Cardiac muscle cell (in vitro differentiated cells and primary cell): Measurements from ENCODE around the gene COMMD3. TPM values are rescaled to one million over a fixed set of nuclear protein-coding genes. Genes with fewer than 3 reads are reported as not detected.

Experiments
- DNase-seq, 2 donors: peaks; one replicate each; pipeline versions ENCODE4 v3.0.0 to v3.0.0-alpha.2; 2010 to 2017; ENCODE audit warnings: low read depth in 1 of 2, low spot score in 1 of 2
- H3K27ac ChIP-seq: fragments of 200-600 bp; sonication (generic); 2 replicates; pipeline ENCODE4 v1.5.1; 2016
- H3K27me3 ChIP-seq: fragments of 200-600 bp; sonication (generic); 2 replicates; pipeline ENCODE4 v1.6.0; 2016; ENCODE audit warnings: control low read depth
- H3K36me3 ChIP-seq: fragments of 200-600 bp; sonication (generic); 2 replicates; pipeline ENCODE4 v1.5.1; 2016; ENCODE audit warnings: control low read depth
- H3K4me1 ChIP-seq: fragments of 200-600 bp; sonication (generic); 2 replicates; pipeline ENCODE4 v1.8.1; 2017; ENCODE audit warnings: low read depth, mild to moderate bottlenecking, mixed run types
- H3K4me3 ChIP-seq: fragments of 200-600 bp; sonication (generic); 2 replicates; pipeline ENCODE4 v1.5.1; 2016; ENCODE audit warnings: mild to moderate bottlenecking
- H3K9me3 ChIP-seq: fragments of 200-600 bp; sonication (generic); 2 replicates; pipeline ENCODE4 v1.5.1; 2017; ENCODE audit warnings: low read depth, mild to moderate bottlenecking, control low read depth
- CTCF ChIP-seq: IDR thresholded peaks from 2 replicates; pipeline ENCODE4 v1.5.1; 2012; ENCODE audit warnings: low read depth, mild to moderate bottlenecking, low read length
- polyA plus RNA-seq: library from polyadenylated mRNA; unstranded; fragments of >200 nt; fragmentation: Nextera tagmentation; extraction: Ambion mirVana; gene quantifications from 2 replicates; pipeline ENCODE4 v1.2.1, GENCODE V29; 2016
- total RNA-seq: library from RNA; depleted of rRNA; stranded (reverse); fragments of >200 nt; gene quantifications from 2 replicates; pipeline ENCODE4 v1.2.3, GENCODE V29; 2016

The COMMD3 gene
- total and polyA plus RNA-seq, 2 experiments from 2014 or later: 54.3 to 132 TPM

GRCh38 chr10:22315455-22316285 is 518 bp upstream of the COMMD3 start:
- no peaks in the 10 kb centered on the region for H3K36me3 ChIP-seq
- peaks cover 7% of the 10 kb centered on the region for H3K4me1 ChIP-seq
- no peak for TF ChIP-seq CTCF
- peak overlapping the region; percentile 54 for H3K4me3 ChIP-seq
- DNase-seq: no peak
- H3K27ac ChIP-seq: peak overlapping the region; percentile 74
- H3K27me3 ChIP-seq: peaks cover 81% of the 10 kb centered on the region
- no peaks in the 10 kb centered on the region for H3K9me3 ChIP-seq

- TF ChIP-seq CTCF: no peak
- H3K4me1 ChIP-seq: peaks cover 7% of the 10 kb centered on the region
- no peaks in the 10 kb centered on the region for H3K9me3 ChIP-seq
- peaks cover 70% of the 10 kb centered on the region for H3K27me3 ChIP-seq
- no peaks in the 10 kb centered on the region for H3K36me3 ChIP-seq
- no peak overlapping the region for H3K27ac ChIP-seq
- peak overlapping the region; percentile 54 for H3K4me3 ChIP-seq
- DNase-seq: no peak
Measured at GRCh38 chr10:22317076-22317370, 835 bp downstream of the COMMD3 start.

- Histone ChIP-seq H3K4me1 (peaks cover 11% of the 10 kb centered on the region), H3K27me3 (peaks cover 72% of the 10 kb centered on the region), H3K27ac (no peak overlapping the region), H3K36me3 (no peaks in the 10 kb centered on the region), H3K9me3 (no peaks in the 10 kb centered on the region), H3K4me3 (no peak overlapping the region)
- no peak for TF ChIP-seq CTCF
- DNase-seq: no peak
Measured at GRCh38 chr10:22317771-22318565, 1.8 kb downstream of the COMMD3 start.

- H3K27me3 ChIP-seq: peaks cover 72% of the 10 kb centered on the region
- DNase-seq: no peak
- no peak overlapping the region for H3K27ac ChIP-seq
- no peaks in the 10 kb centered on the region for H3K36me3 ChIP-seq
- peaks cover 11% of the 10 kb centered on the region for H3K4me1 ChIP-seq
- H3K4me3 ChIP-seq: no peak overlapping the region
- TF ChIP-seq CTCF: no peak
- no peaks in the 10 kb centered on the region for H3K9me3 ChIP-seq
Measured at GRCh38 chr10:22318772-22319171, 2.6 kb downstream of the COMMD3 start.

GRCh38 chr10:22319547-22319979 is 3.4 kb downstream of the COMMD3 start:
- no peak for DNase-seq
- Histone ChIP-seq H3K4me1 (peaks cover 16% of the 10 kb centered on the region), H3K36me3 (no peaks in the 10 kb centered on the region), H3K4me3 (peak overlapping the region; percentile 26), H3K27me3 (peaks cover 72% of the 10 kb centered on the region), H3K27ac (no peak overlapping the region), H3K9me3 (no peaks in the 10 kb centered on the region)
- TF ChIP-seq CTCF: no peak
